Measurements from ENCODE around the gene DNAJC1. TPM values are rescaled to one million over a fixed set of nuclear protein-coding genes. Genes with fewer than 3 reads are reported as not detected.

Gene DNAJC1
- polyA plus RNA-seq, 1 donor from 2014 or later = 15.9 TPM

DNA sequence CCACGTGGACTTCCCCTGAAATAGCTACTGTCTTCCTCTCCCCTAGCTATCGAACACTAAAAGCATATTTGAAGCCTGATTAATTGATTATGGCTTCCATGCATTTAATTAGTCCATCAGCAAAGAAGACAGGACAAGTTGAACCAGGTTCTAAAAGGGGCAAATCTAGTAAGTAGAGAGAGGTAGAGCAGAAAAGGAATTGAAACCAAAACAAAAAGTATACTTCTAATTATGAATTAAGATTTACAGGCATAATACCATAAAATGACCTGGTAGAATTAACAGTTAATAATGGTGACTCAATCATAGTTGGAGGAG is 393 bp upstream of the DNAJC1 start:
- peak overlapping the region; percentile 88 for H3K4me2 ChIP-seq (ENCODE audit: low read length)
- H3F3A ChIP-seq (ENCODE audit: insufficient read depth, low read length, poor library complexity, severe bottlenecking) = no peaks in the 10 kb centered on the region
- peaks cover 38% of the 10 kb centered on the region for H3K79me2 ChIP-seq (replicated peaks; ENCODE audit: insufficient read depth, low read length)
- H3K27ac ChIP-seq (ENCODE audit: low read length) = peak overlapping the region; percentile 71
- no peaks in the 10 kb centered on the region for H3K9me3 ChIP-seq (ENCODE audit: low read length)
- peak overlapping the region; percentile 87 for H2AFZ ChIP-seq (ENCODE audit: low read depth, low read length)
- H3K9me2 ChIP-seq (ENCODE audit: insufficient read depth, low read length) = no peaks in the 10 kb centered on the region
- no peaks in the 10 kb centered on the region for H3K36me3 ChIP-seq (ENCODE audit: insufficient read depth, low read length)
- H4K20me1 ChIP-seq (ENCODE audit: insufficient read depth) = no peaks in the 10 kb centered on the region
- TF ChIP-seq TAF1 (IDR thresholded peaks at IDR 0.05; ENCODE audit: low read depth) (no peak), SMC3 (conservative IDR thresholded peaks at IDR 0.05; ENCODE audit: poor library complexity) (no peak), EZH2 (IDR thresholded peaks at IDR 0.05; ENCODE audit: borderline replicate concordance, insufficient read depth, low read length, poor library complexity, severe bottlenecking) (no peak), EP300 (conservative IDR thresholded peaks at IDR 0.05; ENCODE audit: poor library complexity, severe bottlenecking) (no peak), MXI1 (conservative IDR thresholded peaks at IDR 0.05; ENCODE audit: poor library complexity, severe bottlenecking) (no peak), POLR2AphosphoS5 (IDR thresholded peaks at IDR 0.05) (no peak), RAD21 (conservative IDR thresholded peaks at IDR 0.05) (no peak), CTCF (IDR thresholded peaks at IDR 0.05; ENCODE audit: poor library complexity, severe bottlenecking) (no peak)
- TF ChIP-seq, protein P1, sequence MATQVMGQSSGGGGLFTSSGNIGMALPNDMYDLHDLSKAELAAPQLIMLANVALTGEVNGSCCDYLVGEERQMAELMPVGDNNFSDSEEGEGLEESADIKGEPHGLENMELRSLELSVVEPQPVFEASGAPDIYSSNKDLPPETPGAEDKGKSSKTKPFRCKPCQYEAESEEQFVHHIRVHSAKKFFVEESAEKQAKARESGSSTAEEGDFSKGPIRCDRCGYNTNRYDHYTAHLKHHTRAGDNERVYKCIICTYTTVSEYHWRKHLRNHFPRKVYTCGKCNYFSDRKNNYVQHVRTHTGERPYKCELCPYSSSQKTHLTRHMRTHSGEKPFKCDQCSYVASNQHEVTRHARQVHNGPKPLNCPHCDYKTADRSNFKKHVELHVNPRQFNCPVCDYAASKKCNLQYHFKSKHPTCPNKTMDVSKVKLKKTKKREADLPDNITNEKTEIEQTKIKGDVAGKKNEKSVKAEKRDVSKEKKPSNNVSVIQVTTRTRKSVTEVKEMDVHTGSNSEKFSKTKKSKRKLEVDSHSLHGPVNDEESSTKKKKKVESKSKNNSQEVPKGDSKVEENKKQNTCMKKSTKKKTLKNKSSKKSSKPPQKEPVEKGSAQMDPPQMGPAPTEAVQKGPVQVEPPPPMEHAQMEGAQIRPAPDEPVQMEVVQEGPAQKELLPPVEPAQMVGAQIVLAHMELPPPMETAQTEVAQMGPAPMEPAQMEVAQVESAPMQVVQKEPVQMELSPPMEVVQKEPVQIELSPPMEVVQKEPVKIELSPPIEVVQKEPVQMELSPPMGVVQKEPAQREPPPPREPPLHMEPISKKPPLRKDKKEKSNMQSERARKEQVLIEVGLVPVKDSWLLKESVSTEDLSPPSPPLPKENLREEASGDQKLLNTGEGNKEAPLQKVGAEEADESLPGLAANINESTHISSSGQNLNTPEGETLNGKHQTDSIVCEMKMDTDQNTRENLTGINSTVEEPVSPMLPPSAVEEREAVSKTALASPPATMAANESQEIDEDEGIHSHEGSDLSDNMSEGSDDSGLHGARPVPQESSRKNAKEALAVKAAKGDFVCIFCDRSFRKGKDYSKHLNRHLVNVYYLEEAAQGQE (IDR thresholded peaks at IDR 0.05; ENCODE audit: borderline replicate concordance) = no peak
- H3K27me3 ChIP-seq (ENCODE audit: insufficient read depth, low read depth, low read length) = no peaks in the 10 kb centered on the region
- peak overlapping the region; percentile 75 for H3K9ac ChIP-seq (ENCODE audit: low read length)
- peak overlapping the region; percentile 85 for H3K4me3 ChIP-seq (ENCODE audit: low read length)

GRCh38 chr10:22002591-22003176 is 846 bp downstream of the DNAJC1 start:
- no peaks in the 10 kb centered on the region for H3K36me3 ChIP-seq (ENCODE audit: insufficient read depth, low read length)
- peak overlapping the region; percentile 81 for H3K4me2 ChIP-seq (ENCODE audit: low read length)
- no peaks in the 10 kb centered on the region for H3K27me3 ChIP-seq (ENCODE audit: insufficient read depth, low read depth, low read length)
- no peak overlapping the region for H2AFZ ChIP-seq (ENCODE audit: low read depth, low read length)
- no peaks in the 10 kb centered on the region for H3F3A ChIP-seq (ENCODE audit: insufficient read depth, low read length, poor library complexity, severe bottlenecking)
- peaks cover 45% of the 10 kb centered on the region for H3K79me2 ChIP-seq (replicated peaks; ENCODE audit: insufficient read depth, low read length)
- no peak overlapping the region for H3K27ac ChIP-seq (ENCODE audit: low read length)
- H4K20me1 ChIP-seq (ENCODE audit: insufficient read depth) = no peaks in the 10 kb centered on the region
- no peaks in the 10 kb centered on the region for H3K9me3 ChIP-seq (ENCODE audit: low read length)
- peak overlapping the region; percentile 85 for H3K4me3 ChIP-seq (ENCODE audit: low read length)
- TF ChIP-seq EZH2 (IDR thresholded peaks at IDR 0.05; ENCODE audit: borderline replicate concordance, insufficient read depth, low read length, poor library complexity, severe bottlenecking) (no peak), RAD21 (conservative IDR thresholded peaks at IDR 0.05) (no peak), POLR2AphosphoS5 (IDR thresholded peaks at IDR 0.05) (no peak), EP300 (conservative IDR thresholded peaks at IDR 0.05; ENCODE audit: poor library complexity, severe bottlenecking) (no peak), SMC3 (conservative IDR thresholded peaks at IDR 0.05; ENCODE audit: poor library complexity) (no peak), CTCF (IDR thresholded peaks at IDR 0.05; ENCODE audit: poor library complexity, severe bottlenecking) (no peak), TAF1 (IDR thresholded peaks at IDR 0.05; ENCODE audit: low read depth) (no peak), MXI1 (conservative IDR thresholded peaks at IDR 0.05; ENCODE audit: poor library complexity, severe bottlenecking) (no peak)
- TF ChIP-seq, protein P1 (IDR thresholded peaks at IDR 0.05; ENCODE audit: borderline replicate concordance) = no peak
- peak overlapping the region; percentile 75 for H3K9ac ChIP-seq (ENCODE audit: low read length)
- no peaks in the 10 kb centered on the region for H3K9me2 ChIP-seq (ENCODE audit: insufficient read depth, low read length)

Data from neural cell (in vitro differentiated cells).